GM20000 (cell line): ENCODE results near the gene NCKAP5.
"Not testable (repeated sequence)": the region's sequence is repeated elsewhere in the genome, so short reads cannot be mapped to it uniquely, and the experiment has no call there.

Experiments
- DNase-seq: peaks from one replicate; pipeline ENCODE4 v3.0.0; 2012; ENCODE audit warnings: low spot score
- CTCF ChIP-seq: IDR thresholded peaks from 2 replicates; pipeline ENCODE4 v1.5.1; 2012; ENCODE audit warnings: mild to moderate bottlenecking, control low read depth; ENCODE audit errors: extremely low read depth, missing control alignments

Gene NCKAP5

DNA sequence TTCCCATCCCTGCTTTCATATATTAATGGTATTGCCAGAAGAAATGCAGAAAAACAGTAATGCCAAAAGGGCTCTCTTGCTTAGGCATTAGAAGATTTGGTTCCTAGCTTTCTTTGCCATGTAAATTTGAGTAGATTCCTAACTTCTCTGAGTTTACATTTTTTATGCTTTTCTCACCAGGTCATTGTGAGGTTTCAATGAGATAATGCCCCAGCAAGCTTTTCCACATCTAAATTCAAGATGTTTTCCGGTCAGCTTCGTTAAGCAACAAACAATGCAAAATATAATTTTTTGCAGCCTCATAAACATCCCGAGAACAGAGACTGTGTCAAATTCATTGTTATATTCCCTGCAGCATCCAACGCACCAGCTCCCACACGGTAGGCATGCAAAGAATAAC is 44.9 kb downstream of the NCKAP5 start:
- TF ChIP-seq CTCF: no peak
- no peak for DNase-seq

DNA sequence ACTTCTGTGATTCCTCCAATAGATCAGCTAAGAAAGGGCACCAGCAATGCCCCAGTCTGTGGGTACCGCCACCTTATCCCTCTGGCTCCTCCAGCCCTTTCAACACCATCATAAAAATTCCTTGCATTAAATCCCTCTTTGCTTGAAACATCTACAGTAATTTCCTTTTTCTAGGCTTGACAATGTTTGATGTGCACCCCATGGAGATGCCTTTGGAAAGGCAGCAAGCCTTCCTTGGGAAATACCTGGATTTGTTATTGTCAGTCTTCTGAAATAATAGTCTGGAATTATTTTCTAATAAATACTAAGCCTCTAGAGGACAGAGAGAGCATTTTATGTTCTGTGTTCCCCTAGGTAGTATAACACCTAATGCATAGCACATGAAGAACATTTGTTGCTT is 46.1 kb downstream of the NCKAP5 start:
- no peak for DNase-seq
- no peak for TF ChIP-seq CTCF

DNA sequence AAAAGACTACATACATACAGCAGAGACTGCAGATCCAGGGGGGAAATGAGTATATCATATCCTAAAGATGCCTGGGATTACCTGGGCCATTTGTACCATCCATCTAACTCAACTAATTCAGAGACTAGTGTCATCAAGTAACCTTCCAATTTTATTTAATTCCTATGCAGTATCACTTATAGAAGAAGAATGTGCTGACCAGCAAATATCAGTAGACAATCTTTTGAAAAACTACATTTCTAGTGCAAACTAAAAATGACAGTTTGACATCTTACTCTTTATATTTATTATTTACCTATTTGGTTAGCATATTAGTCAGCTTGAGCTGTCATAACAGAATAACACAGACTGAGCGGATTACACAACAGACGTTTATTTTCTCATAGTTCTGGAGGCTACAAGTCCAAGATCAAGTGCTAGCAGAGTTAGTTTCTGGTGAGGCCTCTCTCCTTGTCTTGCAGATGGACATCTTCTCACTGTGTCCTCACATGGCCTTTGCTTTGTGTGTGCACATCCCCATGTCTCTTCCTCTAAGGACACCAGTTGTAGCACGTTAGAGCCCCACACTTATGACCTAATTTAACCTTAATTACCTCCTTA is 47.0 kb downstream of the NCKAP5 start:
- no peak for TF ChIP-seq CTCF

DNA sequence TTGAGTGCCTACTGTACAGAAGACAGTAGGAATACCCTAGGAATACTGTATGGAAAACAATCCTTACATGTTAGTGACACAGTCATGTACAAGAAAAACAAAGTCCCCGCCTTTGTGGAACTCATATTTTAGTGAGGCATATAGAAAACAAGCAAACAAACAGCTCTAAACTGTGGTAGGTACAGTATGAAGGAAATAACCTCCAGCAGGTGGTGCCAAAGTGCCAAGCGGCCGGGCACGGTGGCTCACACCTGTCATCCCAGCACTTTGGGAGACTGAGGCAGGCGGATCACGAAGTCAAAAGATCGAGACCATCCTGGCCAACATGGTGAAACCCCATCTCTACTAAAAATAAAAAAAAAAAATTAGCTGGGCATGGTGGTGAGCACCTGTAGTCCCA is 48.6 kb downstream of the NCKAP5 start:
- TF ChIP-seq CTCF: peak; percentile 20
- not testable (repeated sequence) for DNase-seq

More for the DNA sequence above, 47.0 kb downstream of the NCKAP5 start:
- no peak for DNase-seq

DNA sequence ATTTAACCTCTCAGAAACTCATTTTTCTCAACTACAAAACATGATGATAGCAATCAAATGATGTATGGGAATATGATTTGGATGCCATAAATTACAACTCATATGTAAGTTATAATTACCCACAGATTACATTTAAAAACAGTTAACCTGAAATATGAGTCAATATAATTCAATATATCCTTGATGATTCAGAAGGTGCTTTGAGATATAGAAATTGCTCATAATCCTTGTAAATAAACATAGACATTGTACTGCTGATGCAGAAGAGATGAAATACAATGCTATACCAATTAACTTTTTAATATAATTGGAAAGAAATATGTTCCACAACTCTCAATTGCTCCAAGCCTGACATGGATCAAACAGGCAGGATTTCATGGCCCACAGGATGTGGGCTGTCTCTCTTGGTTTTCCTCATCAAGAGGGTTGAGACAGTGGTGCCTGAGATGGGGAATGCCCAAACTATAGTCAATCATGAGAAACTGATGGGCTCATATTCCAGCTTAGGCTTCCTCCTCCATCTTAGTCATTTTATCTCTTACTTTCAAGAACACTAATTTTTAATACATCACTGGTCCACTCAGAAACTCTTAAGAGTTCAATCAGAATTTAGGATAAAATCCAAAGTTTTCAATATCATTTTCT is 49.4 kb downstream of the NCKAP5 start:
- DNase-seq: no peak
- no peak for TF ChIP-seq CTCF

- no peak for DNase-seq
- no peak for TF ChIP-seq CTCF
Observed at GRCh38 chr2:133517876-133518275, 50.4 kb downstream of the NCKAP5 start.

DNA sequence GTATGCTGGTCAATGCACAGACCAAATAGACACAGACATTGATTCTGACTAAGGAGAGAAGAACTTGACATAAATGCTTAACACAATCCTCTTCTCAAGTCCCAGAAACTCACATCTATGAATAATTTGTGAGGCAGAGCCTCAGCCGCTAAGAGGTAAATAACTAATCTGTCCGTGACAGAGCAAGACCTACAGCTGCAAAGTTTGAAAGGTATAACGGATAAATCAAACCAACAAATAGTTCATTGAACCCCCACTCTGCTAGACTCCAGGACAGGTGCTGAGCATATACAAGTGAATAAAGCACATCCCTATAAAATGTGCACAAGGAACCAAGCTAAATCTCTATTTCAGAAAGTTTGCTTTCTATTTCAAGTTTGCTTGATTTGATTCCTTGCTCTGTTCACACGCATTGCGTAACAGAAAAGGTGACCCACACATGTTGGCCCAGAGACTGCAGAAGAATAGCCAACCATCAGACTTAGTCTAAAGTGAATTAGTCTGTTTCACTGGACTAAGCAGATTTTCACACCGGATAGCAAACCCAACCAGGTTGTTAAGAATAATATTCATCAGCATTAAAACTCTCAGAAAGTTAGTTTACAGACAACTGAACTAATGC is 51.7 kb downstream of the NCKAP5 start:
- no peak for DNase-seq
- TF ChIP-seq CTCF: no peak
